IMR-90 (cell line): ENCODE data around the gene DPF3. TPM values are rescaled to one million over a fixed set of nuclear protein-coding genes. Genes with fewer than 3 reads are reported as not detected.
A peak's percentile ranks its signal among the peaks of the same experiment; 100 is the strongest.

Experiments
- ATAC-seq: fragments of 200-7000 bp; cut with Tn5 transposase; 2 replicates; pipeline ENCODE4 v1.9.1; 2020; ENCODE audit warnings: low read depth, mild to moderate bottlenecking, moderate library complexity
- BruUV-seq: library from RNA; stranded (reverse); fragments of 400-500 nt; replicated peaks from 2 replicates; lab custom pipeline; 2021; lab: Mats Ljungman, UMichigan
- CTCF ChIA-PET: fragments of 300-600 bp; formaldehyde crosslinking; extraction: SDS; loops from one replicate; lab custom pipeline; 2021; ENCODE audit warnings: antibody characterized with exemption; lab: Yijun Ruan, JAX
- POLR2A ChIA-PET: fragments of 300-600 bp; sonication (Branson Sonifier 250); formaldehyde crosslinking; loops from one replicate; lab custom pipeline; 2022; ENCODE audit warnings: antibody characterized with exemption; ENCODE audit not compliant: unreplicated experiment; lab: Charles Lee
- DNase-seq: peaks from one replicate; pipeline ENCODE4 v3.0.0; 2013
- H2AFZ ChIP-seq: replicated peaks from 2 replicates; pipeline ENCODE3; 2013; ENCODE audit warnings: low read length, mild to moderate bottlenecking; ENCODE audit not compliant: poor library complexity
- H2AK5ac ChIP-seq: 2 replicates; pipeline ENCODE4 v1.6.1; 2013; ENCODE audit warnings: low read depth, low read length, inconsistent platforms
- H2AK9ac ChIP-seq: replicated peaks from 2 replicates; pipeline ENCODE3; 2013; ENCODE audit warnings: mild to moderate bottlenecking, low read depth, low read length, moderate library complexity; ENCODE audit not compliant: poor library complexity
- H2BK120ac ChIP-seq: 2 replicates; pipeline ENCODE4 v1.6.1; 2013; ENCODE audit warnings: low read depth, low read length, inconsistent platforms
- H2BK15ac ChIP-seq: 3 replicates; pipeline ENCODE4 v1.6.1; 2013; ENCODE audit warnings: low read depth, low read length, inconsistent platforms
- H2BK20ac ChIP-seq: 2 replicates; pipeline ENCODE4 v1.6.1; 2013; ENCODE audit warnings: low read depth, mild to moderate bottlenecking, inconsistent platforms, low read length, moderate library complexity
- H2BK5ac ChIP-seq: 2 replicates; pipeline ENCODE4 v1.6.1; 2013; ENCODE audit warnings: mild to moderate bottlenecking, low read depth, low read length, inconsistent platforms; ENCODE audit not compliant: poor library complexity, severe bottlenecking
- H3K14ac ChIP-seq: replicated peaks from 2 replicates; pipeline ENCODE4 v1.6.1; 2013; ENCODE audit warnings: low read depth, low read length, inconsistent platforms
- H3K18ac ChIP-seq: 2 replicates; pipeline ENCODE4 v1.6.1; 2013; ENCODE audit warnings: low read depth, low read length, control low read depth
- H3K23ac ChIP-seq: 2 replicates; pipeline ENCODE4 v1.6.1; 2013; ENCODE audit warnings: low read depth, low read length, inconsistent platforms
- H3K27ac ChIP-seq: 2 replicates; pipeline ENCODE4 v1.5.1; 2013; ENCODE audit warnings: mild to moderate bottlenecking, control low read depth, low read length; ENCODE audit not compliant: insufficient read depth
- H3K27me3 ChIP-seq: 2 replicates; pipeline ENCODE4 v1.6.1; 2013; ENCODE audit warnings: low read length; ENCODE audit not compliant: control insufficient read depth, insufficient read depth
- H3K36me3 ChIP-seq: 2 replicates; pipeline ENCODE4 v1.6.1; 2013; ENCODE audit warnings: low read length, mixed read lengths; ENCODE audit not compliant: control insufficient read depth, insufficient read depth
- H3K4ac ChIP-seq: 2 replicates; pipeline ENCODE4 v1.6.1; 2013; ENCODE audit warnings: low read depth, low read length, inconsistent platforms
- H3K4me1 ChIP-seq: 2 replicates; pipeline ENCODE4 v1.6.1; 2013; ENCODE audit warnings: low read length, mixed read lengths; ENCODE audit not compliant: control insufficient read depth, insufficient read depth
- H3K4me2 ChIP-seq: 2 replicates; pipeline ENCODE4 v1.6.1; 2013; ENCODE audit warnings: low read depth, mild to moderate bottlenecking, control low read depth, low read length, moderate library complexity
- H3K4me3 ChIP-seq: 2 replicates; pipeline ENCODE4 v1.5.1; 2013; ENCODE audit warnings: low read depth, mild to moderate bottlenecking, control low read depth, low read length, moderate library complexity; ENCODE audit not compliant: insufficient read depth
- H3K56ac ChIP-seq: 2 replicates; pipeline ENCODE4 v1.6.1; 2013; ENCODE audit warnings: low read length, inconsistent platforms; ENCODE audit not compliant: insufficient read depth; ENCODE audit errors: extremely low read depth
- H3K79me1 ChIP-seq, 2 experiments: 2 replicates each; pipeline ENCODE4 v1.6.1; 2013; ENCODE audit warnings: low read length in 2 of 2, inconsistent platforms in 1 of 2, low read depth in 1 of 2
- H3K9ac ChIP-seq: 2 replicates; pipeline ENCODE4 v1.6.1; 2013; ENCODE audit warnings: low read depth, low read length, control low read depth
- H3K9me1 ChIP-seq: 2 replicates; pipeline ENCODE4 v1.6.1; 2013; ENCODE audit warnings: low read length, inconsistent platforms; ENCODE audit not compliant: insufficient read depth
- H3K9me3 ChIP-seq: 2 replicates; pipeline ENCODE4 v1.6.1; 2013; ENCODE audit warnings: low read length; ENCODE audit not compliant: control insufficient read depth, insufficient read depth
- H4K20me1 ChIP-seq: 2 replicates; pipeline ENCODE4 v1.6.1; 2013; ENCODE audit warnings: low read length, inconsistent platforms; ENCODE audit not compliant: insufficient read depth
- H4K5ac ChIP-seq: 2 replicates; pipeline ENCODE4 v1.6.1; 2013; ENCODE audit warnings: mild to moderate bottlenecking, low read depth, low read length, control low read depth
- H4K8ac ChIP-seq, 2 experiments: 2 replicates each; pipeline ENCODE4 v1.6.1; 2013; ENCODE audit warnings: low read depth in 2 of 2, low read length in 2 of 2, control low read depth in 1 of 2, inconsistent platforms in 1 of 2
- H4K91ac ChIP-seq: 2 replicates; pipeline ENCODE4 v1.6.1; 2013; ENCODE audit warnings: low read depth, low read length, inconsistent platforms; ENCODE audit not compliant: insufficient read depth
- BHLHE40 ChIP-seq: fragments of 150-350 bp; IDR thresholded peaks from 2 replicates; pipeline ENCODE4 v1.6.1; 2016; ENCODE audit warnings: mild to moderate bottlenecking, low read depth, low read length
- CEBPB ChIP-seq: IDR thresholded peaks from 2 replicates; pipeline ENCODE4 v1.6.1; 2012; ENCODE audit warnings: low read depth, low read length, improper control_type of control experiment
- CHD1 ChIP-seq: IDR thresholded peaks from 2 replicates; pipeline ENCODE4 v1.6.1; 2012; ENCODE audit warnings: low read depth, low read length, improper control_type of control experiment
- CTCF ChIP-seq: conservative IDR thresholded peaks from 2 replicates; pipeline ENCODE4 v1.5.1; 2012; ENCODE audit warnings: mild to moderate bottlenecking, low read depth, low read length, improper control_type of control experiment
- ELK1 ChIP-seq: fragments of 150-350 bp; IDR thresholded peaks from 2 replicates; pipeline ENCODE4 v1.6.1; 2016; ENCODE audit warnings: low read depth, mild to moderate bottlenecking, low read length, moderate library complexity, borderline replicate concordance
- MAFK ChIP-seq: IDR thresholded peaks from 2 replicates; pipeline ENCODE4 v1.6.1; 2012; ENCODE audit warnings: low read depth, low read length, improper control_type of control experiment
- MAZ ChIP-seq: IDR thresholded peaks from 2 replicates; pipeline ENCODE4 v1.6.1; 2012; ENCODE audit warnings: low read depth, mild to moderate bottlenecking, low read length, improper control_type of control experiment, moderate library complexity, borderline replicate concordance
- MXI1 ChIP-seq: IDR thresholded peaks from 2 replicates; pipeline ENCODE4 v1.6.1; 2012; ENCODE audit warnings: low read depth, mild to moderate bottlenecking, low read length, moderate library complexity, borderline replicate concordance
- NFE2L2 ChIP-seq: fragments of 150-350 bp; IDR thresholded peaks from 2 replicates; pipeline ENCODE4 v1.6.1; 2016; ENCODE audit warnings: low read depth, mild to moderate bottlenecking, low read length
- POLR2A ChIP-seq: IDR thresholded peaks from 2 replicates; pipeline ENCODE4 v1.6.1; 2012; ENCODE audit warnings: mild to moderate bottlenecking, low read depth, low read length
- RAD21 ChIP-seq: IDR thresholded peaks from 2 replicates; pipeline ENCODE4 v1.6.1; 2012; ENCODE audit warnings: low read length, improper control_type of control experiment
- RCOR1 ChIP-seq: IDR thresholded peaks from 2 replicates; pipeline ENCODE4 v1.6.1; 2012; ENCODE audit warnings: mild to moderate bottlenecking, low read length, improper control_type of control experiment; ENCODE audit not compliant: insufficient replicate concordance
- RFX5 ChIP-seq: IDR thresholded peaks from 2 replicates; pipeline ENCODE4 v1.8.0; 2012; ENCODE audit warnings: low read depth, mild to moderate bottlenecking, low read length, moderate library complexity
- SMC3 ChIP-seq: fragments of 150-350 bp; IDR thresholded peaks from 2 replicates; pipeline ENCODE4 v1.6.1; 2016; ENCODE audit warnings: low read depth, mild to moderate bottlenecking, antibody characterized with exemption, low read length, moderate library complexity
- USF2 ChIP-seq: fragments of 150-350 bp; IDR thresholded peaks from 2 replicates; pipeline ENCODE4 v1.6.1; 2017; ENCODE audit warnings: mild to moderate bottlenecking, antibody characterized with exemption, low read length, low read depth
- WGBS, 2 experiments: methylation state at CpG; one replicate each; pipeline versions ENCODE4 v1.1.5 to v1.1.7; 2013; ENCODE audit warnings: missing lambda C conversion rate in 2 of 2; ENCODE audit not compliant: insufficient read length in 1 of 2; ENCODE audit errors: extremely low coverage in 2 of 2; 5-methylcytosine and 5-hydroxymethylcytosine counted together
- dilution Hi-C: fragments of 300-500 bp; cut with HindIII; formaldehyde crosslinking; loops from one replicate; pipeline ENCODE4 v1.14.3; 2018; ENCODE audit warnings: low sequenced_read_pairs; ENCODE audit not compliant: unreplicated experiment
- in situ Hi-C: fragments of 300-500 bp; cut with MboI; formaldehyde crosslinking; loops from 3 replicates; pipeline ENCODE4 v1.14.3; 2019; ENCODE audit warnings: low sequenced_read_pairs, inconsistent platforms, mixed read lengths
- intact Hi-C: fragments of 100-400 bp; cut with micrococcal nuclease; formaldehyde crosslinking; loops from 2 replicates; pipeline ENCODE4 v1.10.0; 2022
- polyA plus RNA-seq, 3 experiments: library from polyadenylated mRNA; depleted of rRNA; stranded (reverse); fragments of >200 nt; gene quantifications; 2 replicates each; pipeline ENCODE4 v1.2.3, GENCODE V29; 2012; ENCODE audit warnings: low replicate concordance in 1 of 3
- total RNA-seq: library from RNA; depleted of rRNA; stranded (reverse); fragments of >200 nt; gene quantifications from 2 replicates; pipeline ENCODE4 v1.2.3, GENCODE V29; 2012

DPF3 gene
- total and polyA plus RNA-seq, 2 of the 4 experiments (the other 2 are of a cell fraction), result 30.5 to 32.8 TPM

- H2BK15ac ChIP-seq, result peak overlapping the region; percentile 84; the same call in 1 of the 3 replicates
- H2AK5ac ChIP-seq, result peak overlapping the region; percentile 91
- H3K4me2 ChIP-seq, result no peak overlapping the region
- H3K36me3 ChIP-seq, result no peaks in the 10 kb centered on the region
- H3K18ac ChIP-seq, result peak overlapping the region; percentile 77
- DNase-seq (peak; percentile 55), ATAC-seq (peak; percentile 47)
- intact Hi-C loops, result no loop called here
- 80% methylated on average over 1 of the region's 6 CpGs; no CpG with 5 or more reads in 1 of the 2 experiments for WGBS, 2 experiments
- peak overlapping the region; percentile 92 for H4K91ac ChIP-seq
- no TSS peak for BruUV-seq
- in situ Hi-C loops, result no loop called here
- peaks cover 36% of the 10 kb centered on the region for H3K4me1 ChIP-seq
- no peak for TF ChIP-seq USF2
- TF ChIP-seq RFX5, result no peak
- no peak for TF ChIP-seq MXI1
- no peak for TF ChIP-seq MAZ
- TF ChIP-seq POLR2A, result no peak
- no peak for TF ChIP-seq SMC3
- no peak for TF ChIP-seq CEBPB
- no peak for TF ChIP-seq ELK1
- TF ChIP-seq RAD21, result no peak
- no peak for TF ChIP-seq CHD1
- TF ChIP-seq BHLHE40, result no peak
- TF ChIP-seq MAFK, result no peak
- no peak for TF ChIP-seq CTCF
- TF ChIP-seq NFE2L2, result no peak
- TF ChIP-seq RCOR1, result no peak
- dilution Hi-C loops, result no loop called here
- H3K4me3 ChIP-seq, result no peak overlapping the region
- no peak overlapping the region; the same call in 1 of the 2 replicates for H3K9ac ChIP-seq
- peak overlapping the region; percentile 88; the same call in 1 of the 2 replicates for H4K5ac ChIP-seq
- H4K8ac ChIP-seq, result peak overlapping the region; percentile 87 to 91
- ChIA-PET CTCF (no interaction called here), POLR2A (interaction anchor here (1.2 kb wide), 1 partner anchor 8 kb away, joined by 3 read pairs; no protein-coding TSS in a partner anchor)
- H3K14ac ChIP-seq, result peak overlapping the region; percentile 95
- peak overlapping the region; percentile 97 for H2BK20ac ChIP-seq
- peak overlapping the region; percentile 67; the same call in 1 of the 2 replicates for H3K23ac ChIP-seq
- H3K4ac ChIP-seq, result peak overlapping the region; percentile 97
- H3K9me3 ChIP-seq, result no peaks in the 10 kb centered on the region
- H2BK5ac ChIP-seq, result peak overlapping the region; percentile 44
- H3K27ac ChIP-seq, result peak overlapping the region; percentile 8; the same call in 1 of the 2 replicates
- no peaks in the 10 kb centered on the region for H3K27me3 ChIP-seq
- H2AFZ ChIP-seq, result peak overlapping the region; percentile 45
- peaks cover 47% of the 10 kb centered on the region for H3K9me1 ChIP-seq
- H4K20me1 ChIP-seq, result no peaks in the 10 kb centered on the region
- H3K56ac ChIP-seq, result no peak overlapping the region
- peak overlapping the region; percentile 84 for H2BK120ac ChIP-seq
- H3K79me1 ChIP-seq, result peaks cover 0 to 15% of the 10 kb centered on the region in 2 experiments; a peak in 2 of 4 replicates
- peak overlapping the region; percentile 63 for H2AK9ac ChIP-seq
Observed at GRCh38 chr14:72651081-72651480, 242.8 kb downstream of the DPF3 start.
